Gastrocnemius medialis (tissue), 4 donors: ENCODE results near the gene ISG20L2.

ENCODE experiments used
- CTCF ChIP-seq, 5 experiments: fragments of 450-650 bp in 3 of 5; fragments of 200-600 bp in 2 of 5; sonication (generic) in 2 of 5; IDR thresholded peaks in 4 of 5; conservative IDR thresholded peaks in 1 of 5; 1 replicate in 4 of 5; 2 replicates in 1 of 5; pipeline ENCODE4 v1.5.1; 2016 to 2019; ENCODE audit warnings: antibody characterized with exemption in 5 of 5, mild to moderate bottlenecking in 3 of 5, moderate library complexity in 3 of 5
- POLR2A ChIP-seq, 2 donors: fragments of 450-650 bp; IDR thresholded peaks; one replicate each; pipeline ENCODE4 v1.6.1; 2017; ENCODE audit warnings: antibody characterized with exemption in 2 of 2, mild to moderate bottlenecking in 2 of 2, moderate library complexity in 2 of 2

- no peak for TF ChIP-seq POLR2A (IDR thresholded peaks at IDR 0.05)
- TF ChIP-seq CTCF (IDR thresholded peaks at IDR 0.05 in 4 of 5, conservative IDR thresholded peaks at IDR 0.05 in 1 of 5): no peak
These were observed 9.8 kb upstream of the ISG20L2 start for GRCh38 chr1:156738407-156738806.
